Measurements from ENCODE around the gene UBE3B. TPM values are rescaled to one million over a fixed set of nuclear protein-coding genes. Genes with fewer than 3 reads are reported as not detected.

The UBE3B gene
- total and polyA plus RNA-seq, 4 donors, result 10.0 to 58.9 (median 26.8) TPM

GRCh38 chr12:109561711-109562030 is 84.2 kb downstream of the UBE3B start:
- no peak for TF ChIP-seq CTCF (IDR thresholded peaks at IDR 0.05; ENCODE audit: control extremely low read depth, extremely low read depth)
- DNase-seq (no peak), ATAC-seq (ENCODE audit: insufficient read depth, low FRiP score) (no peak)
- H3K9me3 ChIP-seq (ENCODE audit: control insufficient read depth in 4 of 4, insufficient read depth in 3 of 4, low read length in 3 of 4), result peaks cover 0 to 1% (median 0%) of the 10 kb centered on the region in 4 donors
- H3K27ac ChIP-seq (ENCODE audit: low read depth in 1 of 2, low read length in 1 of 2), result no peak overlapping the region
- H3K36me3 ChIP-seq (ENCODE audit: control insufficient read depth in 4 of 4, insufficient read depth in 4 of 4, low read length in 4 of 4), result peaks cover 0 to 37% (median 10%) of the 10 kb centered on the region in 4 donors
- H3K4me1 ChIP-seq (ENCODE audit: control insufficient read depth in 5 of 5, insufficient read depth in 5 of 5, low read length in 5 of 5), result no peaks in the 10 kb centered on the region
- H3K27me3 ChIP-seq (ENCODE audit: control insufficient read depth in 3 of 3, insufficient read depth in 3 of 3, low read length in 2 of 3), result no peaks in the 10 kb centered on the region
- H3K9ac ChIP-seq (ENCODE audit: insufficient read depth in 1 of 2, low read length in 2 of 2), result no peak overlapping the region
- WGBS, 2 donors, result 97 to 98% methylated on average over 10 of the region's 10 CpGs
- H3K4me3 ChIP-seq, result no peak overlapping the region

GRCh38 chr12:109562871-109563270 is 85.4 kb downstream of the UBE3B start:
- 95 to 99% methylated on average over 4 of the region's 4 CpGs for WGBS, 2 donors
- H3K9me3 ChIP-seq (ENCODE audit: control insufficient read depth in 4 of 4, insufficient read depth in 3 of 4, low read length in 3 of 4), result peaks cover 0 to 1% (median 0%) of the 10 kb centered on the region in 4 donors
- no peak overlapping the region for H3K27ac ChIP-seq (ENCODE audit: low read depth in 1 of 2, low read length in 1 of 2)
- TF ChIP-seq CTCF (IDR thresholded peaks at IDR 0.05; ENCODE audit: control extremely low read depth, extremely low read depth), result no peak
- H3K36me3 ChIP-seq (ENCODE audit: control insufficient read depth in 4 of 4, insufficient read depth in 4 of 4, low read length in 4 of 4), result peaks cover 0 to 40% (median 11%) of the 10 kb centered on the region in 4 donors
- ATAC-seq (ENCODE audit: insufficient read depth, low FRiP score) (no peak), DNase-seq (no peak)
- H3K9ac ChIP-seq (ENCODE audit: insufficient read depth in 1 of 2, low read length in 2 of 2), result no peak overlapping the region
- no peaks in the 10 kb centered on the region for H3K27me3 ChIP-seq (ENCODE audit: control insufficient read depth in 3 of 3, insufficient read depth in 3 of 3, low read length in 2 of 3)
- H3K4me1 ChIP-seq (ENCODE audit: control insufficient read depth in 5 of 5, insufficient read depth in 5 of 5, low read length in 5 of 5), result no peaks in the 10 kb centered on the region
- H3K4me3 ChIP-seq, result no peak overlapping the region

GRCh38 chr12:109563291-109564284 is 86.2 kb downstream of the UBE3B start:
- H3K36me3 ChIP-seq (ENCODE audit: control insufficient read depth in 4 of 4, insufficient read depth in 4 of 4, low read length in 4 of 4), result peaks cover 4 to 46% (median 14%) of the 10 kb centered on the region in 4 donors
- no peak for ATAC-seq (ENCODE audit: insufficient read depth, low FRiP score)
- no peak for TF ChIP-seq CTCF (IDR thresholded peaks at IDR 0.05; ENCODE audit: control extremely low read depth, extremely low read depth)

More at GRCh38 chr12:109563291-109564284, 86.2 kb downstream of the UBE3B start:
- H3K9ac ChIP-seq (ENCODE audit: insufficient read depth in 1 of 2, low read length in 2 of 2), result no peak overlapping the region
- WGBS, 2 donors, result 91% methylated on average over 30 of the region's 30 CpGs
- H3K4me3 ChIP-seq, result no peak overlapping the region
- peak overlapping the region in 1 of 2 donors; percentile 43 for H3K27ac ChIP-seq (ENCODE audit: low read depth in 1 of 2, low read length in 1 of 2)
- no peaks in the 10 kb centered on the region for H3K27me3 ChIP-seq (ENCODE audit: control insufficient read depth in 3 of 3, insufficient read depth in 3 of 3, low read length in 2 of 3)
- H3K4me1 ChIP-seq (ENCODE audit: control insufficient read depth in 5 of 5, insufficient read depth in 5 of 5, low read length in 5 of 5), result no peaks in the 10 kb centered on the region
- DNase-seq, result no peak
- H3K9me3 ChIP-seq (ENCODE audit: control insufficient read depth in 4 of 4, insufficient read depth in 3 of 4, low read length in 3 of 4), result peaks cover 0 to 1% (median 0%) of the 10 kb centered on the region in 4 donors
